PC-9 (cell line): ENCODE measurements around the gene GMFB.

ENCODE experiments used
- EZH2 ChIP-seq: fragments of 200-600 bp; sonication (generic); IDR thresholded peaks from 2 replicates; pipeline ENCODE4 v1.8.0; 2017; ENCODE audit warnings: antibody characterized with exemption, low read depth
- TF ChIP-seq, protein P1 (sequence below): fragments of 200-600 bp; sonication (generic); conservative IDR thresholded peaks from 2 replicates; pipeline ENCODE4 v1.6.1; 2017; ENCODE audit warnings: mixed run types, antibody characterized with exemption, mild to moderate bottlenecking, moderate library complexity

DNA sequence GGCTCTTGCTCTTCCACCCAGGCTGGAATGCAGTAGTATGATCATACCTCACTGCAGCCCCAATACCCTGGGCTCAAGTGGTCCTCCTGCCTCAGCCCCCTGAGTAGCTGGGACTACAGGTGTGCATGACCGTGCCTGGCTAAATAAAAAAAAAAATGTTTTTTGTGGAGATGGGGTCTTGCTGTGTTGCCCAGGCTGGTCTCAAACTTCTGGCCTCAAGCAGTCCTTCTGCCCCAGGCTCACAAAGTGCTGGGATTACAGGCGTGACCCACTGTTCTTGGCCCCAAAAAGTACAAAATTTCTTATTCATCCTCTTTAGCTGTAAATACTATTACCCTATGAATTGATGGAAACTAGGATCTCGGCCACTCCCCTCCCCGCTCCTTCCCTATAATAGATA, 35.6 kb upstream of the GMFB start:
- TF ChIP-seq EZH2 = no peak
- TF ChIP-seq, protein P1, sequence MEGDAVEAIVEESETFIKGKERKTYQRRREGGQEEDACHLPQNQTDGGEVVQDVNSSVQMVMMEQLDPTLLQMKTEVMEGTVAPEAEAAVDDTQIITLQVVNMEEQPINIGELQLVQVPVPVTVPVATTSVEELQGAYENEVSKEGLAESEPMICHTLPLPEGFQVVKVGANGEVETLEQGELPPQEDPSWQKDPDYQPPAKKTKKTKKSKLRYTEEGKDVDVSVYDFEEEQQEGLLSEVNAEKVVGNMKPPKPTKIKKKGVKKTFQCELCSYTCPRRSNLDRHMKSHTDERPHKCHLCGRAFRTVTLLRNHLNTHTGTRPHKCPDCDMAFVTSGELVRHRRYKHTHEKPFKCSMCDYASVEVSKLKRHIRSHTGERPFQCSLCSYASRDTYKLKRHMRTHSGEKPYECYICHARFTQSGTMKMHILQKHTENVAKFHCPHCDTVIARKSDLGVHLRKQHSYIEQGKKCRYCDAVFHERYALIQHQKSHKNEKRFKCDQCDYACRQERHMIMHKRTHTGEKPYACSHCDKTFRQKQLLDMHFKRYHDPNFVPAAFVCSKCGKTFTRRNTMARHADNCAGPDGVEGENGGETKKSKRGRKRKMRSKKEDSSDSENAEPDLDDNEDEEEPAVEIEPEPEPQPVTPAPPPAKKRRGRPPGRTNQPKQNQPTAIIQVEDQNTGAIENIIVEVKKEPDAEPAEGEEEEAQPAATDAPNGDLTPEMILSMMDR = no peak
